WTC11 (cell line): ENCODE measurements around the gene MTCL1. TPM values are rescaled to one million over a fixed set of nuclear protein-coding genes. Genes with fewer than 3 reads are reported as not detected.

ENCODE experiments used
- ATAC-seq: fragments of 200-7000 bp; cut with Tn5 transposase; 2 replicates; pipeline ENCODE4 v1.10.0; 2021; ENCODE audit warnings: mild to moderate bottlenecking, moderate library complexity
- CTCF ChIA-PET: fragments of 300-600 bp; sonication (Branson Sonifier 250); formaldehyde crosslinking; loops from one replicate; lab custom pipeline; 2021; ENCODE audit warnings: antibody characterized with exemption; lab: Charles Lee
- POLR2A ChIA-PET: fragments of 350-600 bp; sonication (Branson Sonifier 250); formaldehyde crosslinking; loops from one replicate; lab custom pipeline; 2021; ENCODE audit warnings: antibody characterized with exemption; lab: Charles Lee
- DNase-seq: peaks from one replicate; pipeline ENCODE4 v3.0.0; 2021; ENCODE audit warnings: low spot score
- H3K27ac Mint-ChIP-seq: 2 replicates; pipeline ENCODE4 v1.8.0; 2021; ENCODE audit warnings: mixed read lengths
- H3K27me3 Mint-ChIP-seq: 2 replicates; pipeline ENCODE4 v1.8.0; 2021; ENCODE audit warnings: low read depth, mild to moderate bottlenecking, moderate library complexity, mixed read lengths
- H3K36me3 Mint-ChIP-seq: 2 replicates; pipeline ENCODE4 v1.8.0; 2021; ENCODE audit warnings: mixed read lengths
- H3K4me1 Mint-ChIP-seq: 2 replicates; pipeline ENCODE4 v1.8.0; 2022; ENCODE audit warnings: mixed read lengths
- H3K4me3 Mint-ChIP-seq: 2 replicates; pipeline ENCODE4 v1.8.0; 2021; ENCODE audit warnings: mild to moderate bottlenecking, moderate library complexity, mixed read lengths
- H3K9me3 Mint-ChIP-seq: 2 replicates; pipeline ENCODE4 v1.8.0; 2021; ENCODE audit warnings: mixed read lengths
- ATF1 ChIP-seq: sonication (generic); formaldehyde crosslinking; IDR thresholded peaks from 2 replicates; pipeline ENCODE4 v1.8.1; 2023; ENCODE audit warnings: mild to moderate bottlenecking, moderate library complexity, missing genetic modification reagents
- EMX1 ChIP-seq: fragments of 250-450 bp; sonication (Bioruptor Pico); IDR thresholded peaks from 2 replicates; pipeline ENCODE4 v1.8.0; 2021; ENCODE audit warnings: mild to moderate bottlenecking
- ESRRA ChIP-seq: sonication (generic); formaldehyde crosslinking; IDR thresholded peaks from 2 replicates; pipeline ENCODE4 v1.8.1; 2022; ENCODE audit warnings: mild to moderate bottlenecking, missing genetic modification reagents, borderline replicate concordance
- IRF2 ChIP-seq: sonication (generic); formaldehyde crosslinking; IDR thresholded peaks from 2 replicates; pipeline ENCODE4 v1.8.0; 2022; ENCODE audit warnings: low read depth, missing genetic modification reagents, borderline replicate concordance
- JUN ChIP-seq: sonication (generic); formaldehyde crosslinking; IDR thresholded peaks from 2 replicates; pipeline ENCODE4 v1.8.0; 2023; ENCODE audit warnings: mild to moderate bottlenecking, missing genetic modification reagents
- NFYB ChIP-seq: sonication (generic); formaldehyde crosslinking; conservative IDR thresholded peaks from 2 replicates; pipeline ENCODE4 v1.8.0; 2022; ENCODE audit warnings: low read depth, missing genetic modification reagents
- NR1H2 ChIP-seq: sonication (generic); formaldehyde crosslinking; IDR thresholded peaks from 2 replicates; pipeline ENCODE4 v1.9.0; 2021; ENCODE audit warnings: mild to moderate bottlenecking, moderate library complexity, missing genetic modification reagents
- PRRX2 ChIP-seq: fragments of 250-450 bp; sonication (Bioruptor Pico); IDR thresholded peaks from 2 replicates; pipeline ENCODE4 v1.8.0; 2021; ENCODE audit warnings: mild to moderate bottlenecking
- SMAD4 ChIP-seq: sonication (generic); formaldehyde crosslinking; IDR thresholded peaks from 2 replicates; pipeline ENCODE4 v1.8.0; 2022; ENCODE audit warnings: mild to moderate bottlenecking, missing genetic modification reagents
- ZNF263 ChIP-seq: sonication (generic); formaldehyde crosslinking; IDR thresholded peaks from 2 replicates; pipeline ENCODE4 v1.8.1; 2022; ENCODE audit warnings: low read depth, mild to moderate bottlenecking, moderate library complexity, missing genetic modification reagents
- ZNF396 ChIP-seq: fragments of 250-450 bp; sonication (Bioruptor Pico); IDR thresholded peaks from 2 replicates; pipeline ENCODE4 v1.8.0; 2021; ENCODE audit warnings: mild to moderate bottlenecking, moderate library complexity, borderline replicate concordance
- total RNA-seq: library from RNA; stranded (reverse); gene quantifications from 3 replicates; pipeline ENCODE4 v1.2.3, GENCODE V29; 2021
- TF ChIP-seq, protein P1 (sequence below): sonication (generic); formaldehyde crosslinking; IDR thresholded peaks from 2 replicates; pipeline ENCODE4 v1.8.1; 2023; ENCODE audit warnings: mild to moderate bottlenecking, missing genetic modification reagents, borderline replicate concordance
- TF ChIP-seq, protein P2 (sequence below): sonication (generic); formaldehyde crosslinking; IDR thresholded peaks from 2 replicates; pipeline ENCODE4 v1.8.1; 2022; ENCODE audit warnings: low read depth, mild to moderate bottlenecking, moderate library complexity, missing genetic modification reagents, borderline replicate concordance
- TF ChIP-seq, protein P3 (sequence below): sonication (generic); formaldehyde crosslinking; IDR thresholded peaks from 2 replicates; pipeline ENCODE4 v1.8.0; 2023; ENCODE audit warnings: missing genetic modification reagents
- TF ChIP-seq, protein P4 (sequence below): sonication (generic); formaldehyde crosslinking; IDR thresholded peaks from 2 replicates; pipeline ENCODE4 v1.8.1; 2023; ENCODE audit warnings: mild to moderate bottlenecking, missing genetic modification reagents, moderate library complexity
- TF ChIP-seq, protein P5 (sequence below): sonication (generic); formaldehyde crosslinking; IDR thresholded peaks from 2 replicates; pipeline ENCODE4 v1.8.0; 2023; ENCODE audit warnings: missing genetic modification reagents, mild to moderate bottlenecking, borderline replicate concordance
- TF ChIP-seq, protein P6 (sequence below): sonication (generic); formaldehyde crosslinking; IDR thresholded peaks from 2 replicates; pipeline ENCODE4 v1.8.1; 2023; ENCODE audit warnings: mild to moderate bottlenecking, moderate library complexity, missing genetic modification reagents
- TF ChIP-seq, protein P7 (sequence below): sonication (generic); formaldehyde crosslinking; IDR thresholded peaks from 2 replicates; pipeline ENCODE4 v1.8.1; 2023; ENCODE audit warnings: mild to moderate bottlenecking, missing genetic modification reagents

Gene MTCL1
- total RNA-seq, 1 experiment from 2014 or later, result 64.3 TPM

DNA sequence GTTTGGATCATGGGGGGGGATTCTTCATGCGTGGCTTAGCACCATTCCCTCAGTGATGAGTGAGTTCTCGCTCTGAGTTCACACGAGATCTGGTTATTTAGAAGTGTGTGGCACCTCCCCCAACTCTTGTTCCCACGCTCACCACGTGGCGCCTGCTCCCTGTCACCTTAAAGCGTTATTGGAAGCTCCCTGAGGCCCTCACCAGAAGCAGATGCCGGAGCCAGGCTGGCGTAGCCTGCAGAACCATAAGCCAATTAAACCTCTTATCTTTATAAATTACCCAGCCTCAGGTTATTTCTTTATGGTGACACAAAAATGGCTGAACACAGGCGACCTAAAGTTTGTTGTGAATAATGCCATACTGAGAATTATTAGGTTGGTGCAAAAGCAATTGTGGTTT, 10.5 kb upstream of the MTCL1 start:
- Mint-ChIP-seq H3K27ac (no peak overlapping the region), H3K9me3 (no peaks in the 10 kb centered on the region), H3K36me3 (no peaks in the 10 kb centered on the region), H3K27me3 (no peaks in the 10 kb centered on the region), H3K4me3 (no peak overlapping the region)
- no peak for DNase-seq
- CTCF ChIA-PET, result interaction anchor here (1.0 to 2.5 kb wide), 3 partner anchors 33 to 293 kb away, joined by 3 to 21 read pairs (median 11); no protein-coding TSS in a partner anchor
- TF ChIP-seq, protein P1, sequence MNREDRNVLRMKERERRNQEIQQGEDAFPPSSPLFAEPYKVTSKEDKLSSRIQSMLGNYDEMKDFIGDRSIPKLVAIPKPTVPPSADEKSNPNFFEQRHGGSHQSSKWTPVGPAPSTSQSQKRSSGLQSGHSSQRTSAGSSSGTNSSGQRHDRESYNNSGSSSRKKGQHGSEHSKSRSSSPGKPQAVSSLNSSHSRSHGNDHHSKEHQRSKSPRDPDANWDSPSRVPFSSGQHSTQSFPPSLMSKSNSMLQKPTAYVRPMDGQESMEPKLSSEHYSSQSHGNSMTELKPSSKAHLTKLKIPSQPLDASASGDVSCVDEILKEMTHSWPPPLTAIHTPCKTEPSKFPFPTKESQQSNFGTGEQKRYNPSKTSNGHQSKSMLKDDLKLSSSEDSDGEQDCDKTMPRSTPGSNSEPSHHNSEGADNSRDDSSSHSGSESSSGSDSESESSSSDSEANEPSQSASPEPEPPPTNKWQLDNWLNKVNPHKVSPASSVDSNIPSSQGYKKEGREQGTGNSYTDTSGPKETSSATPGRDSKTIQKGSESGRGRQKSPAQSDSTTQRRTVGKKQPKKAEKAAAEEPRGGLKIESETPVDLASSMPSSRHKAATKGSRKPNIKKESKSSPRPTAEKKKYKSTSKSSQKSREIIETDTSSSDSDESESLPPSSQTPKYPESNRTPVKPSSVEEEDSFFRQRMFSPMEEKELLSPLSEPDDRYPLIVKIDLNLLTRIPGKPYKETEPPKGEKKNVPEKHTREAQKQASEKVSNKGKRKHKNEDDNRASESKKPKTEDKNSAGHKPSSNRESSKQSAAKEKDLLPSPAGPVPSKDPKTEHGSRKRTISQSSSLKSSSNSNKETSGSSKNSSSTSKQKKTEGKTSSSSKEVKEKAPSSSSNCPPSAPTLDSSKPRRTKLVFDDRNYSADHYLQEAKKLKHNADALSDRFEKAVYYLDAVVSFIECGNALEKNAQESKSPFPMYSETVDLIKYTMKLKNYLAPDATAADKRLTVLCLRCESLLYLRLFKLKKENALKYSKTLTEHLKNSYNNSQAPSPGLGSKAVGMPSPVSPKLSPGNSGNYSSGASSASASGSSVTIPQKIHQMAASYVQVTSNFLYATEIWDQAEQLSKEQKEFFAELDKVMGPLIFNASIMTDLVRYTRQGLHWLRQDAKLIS, result no peak
- TF ChIP-seq, protein P2, sequence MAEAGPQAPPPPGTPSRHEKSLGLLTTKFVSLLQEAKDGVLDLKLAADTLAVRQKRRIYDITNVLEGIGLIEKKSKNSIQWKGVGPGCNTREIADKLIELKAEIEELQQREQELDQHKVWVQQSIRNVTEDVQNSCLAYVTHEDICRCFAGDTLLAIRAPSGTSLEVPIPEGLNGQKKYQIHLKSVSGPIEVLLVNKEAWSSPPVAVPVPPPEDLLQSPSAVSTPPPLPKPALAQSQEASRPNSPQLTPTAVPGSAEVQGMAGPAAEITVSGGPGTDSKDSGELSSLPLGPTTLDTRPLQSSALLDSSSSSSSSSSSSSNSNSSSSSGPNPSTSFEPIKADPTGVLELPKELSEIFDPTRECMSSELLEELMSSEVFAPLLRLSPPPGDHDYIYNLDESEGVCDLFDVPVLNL, result no peak
- TF ChIP-seq EMX1 (CRISPR knock-in tag), result no peak
- TF ChIP-seq PRRX2 (CRISPR knock-in tag), result no peak
- TF ChIP-seq, protein P3, sequence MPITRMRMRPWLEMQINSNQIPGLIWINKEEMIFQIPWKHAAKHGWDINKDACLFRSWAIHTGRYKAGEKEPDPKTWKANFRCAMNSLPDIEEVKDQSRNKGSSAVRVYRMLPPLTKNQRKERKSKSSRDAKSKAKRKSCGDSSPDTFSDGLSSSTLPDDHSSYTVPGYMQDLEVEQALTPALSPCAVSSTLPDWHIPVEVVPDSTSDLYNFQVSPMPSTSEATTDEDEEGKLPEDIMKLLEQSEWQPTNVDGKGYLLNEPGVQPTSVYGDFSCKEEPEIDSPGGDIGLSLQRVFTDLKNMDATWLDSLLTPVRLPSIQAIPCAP (CRISPR knock-in tag), result no peak
- no peak for TF ChIP-seq SMAD4 (CRISPR knock-in tag)
- TF ChIP-seq NR1H2 (CRISPR knock-in tag), result no peak
- TF ChIP-seq ATF1 (CRISPR knock-in tag), result no peak
- no peak for TF ChIP-seq ESRRA (CRISPR knock-in tag)
- TF ChIP-seq NFYB (CRISPR knock-in tag), result no peak
- no peak for TF ChIP-seq IRF2 (CRISPR knock-in tag)
- TF ChIP-seq, protein P4, sequence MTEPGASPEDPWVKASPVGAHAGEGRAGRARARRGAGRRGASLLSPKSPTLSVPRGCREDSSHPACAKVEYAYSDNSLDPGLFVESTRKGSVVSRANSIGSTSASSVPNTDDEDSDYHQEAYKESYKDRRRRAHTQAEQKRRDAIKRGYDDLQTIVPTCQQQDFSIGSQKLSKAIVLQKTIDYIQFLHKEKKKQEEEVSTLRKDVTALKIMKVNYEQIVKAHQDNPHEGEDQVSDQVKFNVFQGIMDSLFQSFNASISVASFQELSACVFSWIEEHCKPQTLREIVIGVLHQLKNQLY (CRISPR knock-in tag), result no peak
- TF ChIP-seq, protein P5, sequence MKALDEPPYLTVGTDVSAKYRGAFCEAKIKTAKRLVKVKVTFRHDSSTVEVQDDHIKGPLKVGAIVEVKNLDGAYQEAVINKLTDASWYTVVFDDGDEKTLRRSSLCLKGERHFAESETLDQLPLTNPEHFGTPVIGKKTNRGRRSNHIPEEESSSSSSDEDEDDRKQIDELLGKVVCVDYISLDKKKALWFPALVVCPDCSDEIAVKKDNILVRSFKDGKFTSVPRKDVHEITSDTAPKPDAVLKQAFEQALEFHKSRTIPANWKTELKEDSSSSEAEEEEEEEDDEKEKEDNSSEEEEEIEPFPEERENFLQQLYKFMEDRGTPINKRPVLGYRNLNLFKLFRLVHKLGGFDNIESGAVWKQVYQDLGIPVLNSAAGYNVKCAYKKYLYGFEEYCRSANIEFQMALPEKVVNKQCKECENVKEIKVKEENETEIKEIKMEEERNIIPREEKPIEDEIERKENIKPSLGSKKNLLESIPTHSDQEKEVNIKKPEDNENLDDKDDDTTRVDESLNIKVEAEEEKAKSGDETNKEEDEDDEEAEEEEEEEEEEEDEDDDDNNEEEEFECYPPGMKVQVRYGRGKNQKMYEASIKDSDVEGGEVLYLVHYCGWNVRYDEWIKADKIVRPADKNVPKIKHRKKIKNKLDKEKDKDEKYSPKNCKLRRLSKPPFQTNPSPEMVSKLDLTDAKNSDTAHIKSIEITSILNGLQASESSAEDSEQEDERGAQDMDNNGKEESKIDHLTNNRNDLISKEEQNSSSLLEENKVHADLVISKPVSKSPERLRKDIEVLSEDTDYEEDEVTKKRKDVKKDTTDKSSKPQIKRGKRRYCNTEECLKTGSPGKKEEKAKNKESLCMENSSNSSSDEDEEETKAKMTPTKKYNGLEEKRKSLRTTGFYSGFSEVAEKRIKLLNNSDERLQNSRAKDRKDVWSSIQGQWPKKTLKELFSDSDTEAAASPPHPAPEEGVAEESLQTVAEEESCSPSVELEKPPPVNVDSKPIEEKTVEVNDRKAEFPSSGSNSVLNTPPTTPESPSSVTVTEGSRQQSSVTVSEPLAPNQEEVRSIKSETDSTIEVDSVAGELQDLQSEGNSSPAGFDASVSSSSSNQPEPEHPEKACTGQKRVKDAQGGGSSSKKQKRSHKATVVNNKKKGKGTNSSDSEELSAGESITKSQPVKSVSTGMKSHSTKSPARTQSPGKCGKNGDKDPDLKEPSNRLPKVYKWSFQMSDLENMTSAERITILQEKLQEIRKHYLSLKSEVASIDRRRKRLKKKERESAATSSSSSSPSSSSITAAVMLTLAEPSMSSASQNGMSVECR (CRISPR knock-in tag), result no peak
- TF ChIP-seq, all 79 proteins: peak for 0
- POLR2A ChIA-PET, result no interaction called here
- no peak for ATAC-seq
- peaks cover 6% of the 10 kb centered on the region for H3K4me1 Mint-ChIP-seq

DNA sequence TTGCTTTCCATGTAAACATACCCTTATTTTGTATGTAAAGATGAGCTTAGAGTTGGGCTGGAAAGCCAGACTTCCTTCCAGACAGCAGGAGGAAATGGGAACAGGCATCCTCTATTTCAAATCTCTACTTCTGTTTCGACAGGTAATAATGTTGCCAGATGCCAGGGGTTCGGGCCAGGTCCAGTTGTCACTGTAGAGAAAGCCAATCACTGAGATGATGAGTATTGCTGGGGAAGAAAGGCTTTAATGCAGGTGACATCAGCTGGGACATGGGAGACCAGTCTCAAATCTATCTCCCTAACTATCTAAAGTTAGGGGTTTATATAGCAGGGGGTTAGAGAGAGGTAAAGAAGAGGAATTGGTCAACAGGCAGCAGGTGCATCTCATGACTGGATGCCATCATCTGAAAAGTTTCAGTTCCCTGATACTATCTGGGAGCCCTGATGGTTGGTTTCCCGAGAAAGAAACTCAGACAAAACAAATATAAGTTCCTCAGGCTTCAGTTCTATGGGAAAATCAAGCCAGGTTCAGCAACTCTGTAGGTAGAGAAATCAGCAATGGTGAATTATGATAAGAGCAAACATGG, 9.3 kb upstream of the MTCL1 start:
- CTCF ChIA-PET, result interaction anchor here (0.6 to 2.5 kb wide), 14 partner anchors 10 to 697 kb away, joined by 3 to 25 read pairs (median 6); partner anchors contain the start of gene MTCL1
- no peak overlapping the region for H3K4me3 Mint-ChIP-seq
- no peak for ATAC-seq
- DNase-seq, result no peak
- no peaks in the 10 kb centered on the region for H3K9me3 Mint-ChIP-seq
- no peaks in the 10 kb centered on the region for H3K4me1 Mint-ChIP-seq
- no peaks in the 10 kb centered on the region for H3K27me3 Mint-ChIP-seq
- no peak overlapping the region for H3K27ac Mint-ChIP-seq
- no peaks in the 10 kb centered on the region for H3K36me3 Mint-ChIP-seq
- POLR2A ChIA-PET, result interaction anchor here (0.6 to 0.7 kb wide), 2 partner anchors 10 to 964 kb away, joined by 3 read pairs; no protein-coding TSS in a partner anchor
- TF ChIP-seq NR1H2 (CRISPR knock-in tag) (no peak), PRRX2 (CRISPR knock-in tag) (no peak), ZNF396 (CRISPR knock-in tag) (no peak), ZNF263 (CRISPR knock-in tag) (no peak), NFYB (CRISPR knock-in tag) (no peak), JUN (CRISPR knock-in tag) (no peak)
- TF ChIP-seq, protein P4 (CRISPR knock-in tag), result no peak
- TF ChIP-seq, protein P6, sequence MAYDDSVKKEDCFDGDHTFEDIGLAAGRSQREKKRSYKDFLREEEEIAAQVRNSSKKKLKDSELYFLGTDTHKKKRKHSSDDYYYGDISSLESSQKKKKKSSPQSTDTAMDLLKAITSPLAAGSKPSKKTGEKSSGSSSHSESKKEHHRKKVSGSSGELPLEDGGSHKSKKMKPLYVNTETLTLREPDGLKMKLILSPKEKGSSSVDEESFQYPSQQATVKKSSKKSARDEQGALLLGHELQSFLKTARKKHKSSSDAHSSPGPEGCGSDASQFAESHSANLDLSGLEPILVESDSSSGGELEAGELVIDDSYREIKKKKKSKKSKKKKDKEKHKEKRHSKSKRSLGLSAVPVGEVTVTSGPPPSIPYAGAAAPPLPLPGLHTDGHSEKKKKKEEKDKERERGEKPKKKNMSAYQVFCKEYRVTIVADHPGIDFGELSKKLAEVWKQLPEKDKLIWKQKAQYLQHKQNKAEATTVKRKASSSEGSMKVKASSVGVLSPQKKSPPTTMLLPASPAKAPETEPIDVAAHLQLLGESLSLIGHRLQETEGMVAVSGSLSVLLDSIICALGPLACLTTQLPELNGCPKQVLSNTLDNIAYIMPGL (CRISPR knock-in tag), result no peak
- TF ChIP-seq, protein P7, sequence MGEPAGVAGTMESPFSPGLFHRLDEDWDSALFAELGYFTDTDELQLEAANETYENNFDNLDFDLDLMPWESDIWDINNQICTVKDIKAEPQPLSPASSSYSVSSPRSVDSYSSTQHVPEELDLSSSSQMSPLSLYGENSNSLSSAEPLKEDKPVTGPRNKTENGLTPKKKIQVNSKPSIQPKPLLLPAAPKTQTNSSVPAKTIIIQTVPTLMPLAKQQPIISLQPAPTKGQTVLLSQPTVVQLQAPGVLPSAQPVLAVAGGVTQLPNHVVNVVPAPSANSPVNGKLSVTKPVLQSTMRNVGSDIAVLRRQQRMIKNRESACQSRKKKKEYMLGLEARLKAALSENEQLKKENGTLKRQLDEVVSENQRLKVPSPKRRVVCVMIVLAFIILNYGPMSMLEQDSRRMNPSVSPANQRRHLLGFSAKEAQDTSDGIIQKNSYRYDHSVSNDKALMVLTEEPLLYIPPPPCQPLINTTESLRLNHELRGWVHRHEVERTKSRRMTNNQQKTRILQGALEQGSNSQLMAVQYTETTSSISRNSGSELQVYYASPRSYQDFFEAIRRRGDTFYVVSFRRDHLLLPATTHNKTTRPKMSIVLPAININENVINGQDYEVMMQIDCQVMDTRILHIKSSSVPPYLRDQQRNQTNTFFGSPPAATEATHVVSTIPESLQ (CRISPR knock-in tag), result no peak
